DMS79 treated with DMSO at 0.1 percent for 48 hours (cell line): ENCODE data around the gene B4GALT6.

ENCODE experiments used
- DNase-seq: peaks from one replicate; lab custom pipeline; 2025; lab: John Stamatoyannopoulos, UW

Gene B4GALT6

DNA sequence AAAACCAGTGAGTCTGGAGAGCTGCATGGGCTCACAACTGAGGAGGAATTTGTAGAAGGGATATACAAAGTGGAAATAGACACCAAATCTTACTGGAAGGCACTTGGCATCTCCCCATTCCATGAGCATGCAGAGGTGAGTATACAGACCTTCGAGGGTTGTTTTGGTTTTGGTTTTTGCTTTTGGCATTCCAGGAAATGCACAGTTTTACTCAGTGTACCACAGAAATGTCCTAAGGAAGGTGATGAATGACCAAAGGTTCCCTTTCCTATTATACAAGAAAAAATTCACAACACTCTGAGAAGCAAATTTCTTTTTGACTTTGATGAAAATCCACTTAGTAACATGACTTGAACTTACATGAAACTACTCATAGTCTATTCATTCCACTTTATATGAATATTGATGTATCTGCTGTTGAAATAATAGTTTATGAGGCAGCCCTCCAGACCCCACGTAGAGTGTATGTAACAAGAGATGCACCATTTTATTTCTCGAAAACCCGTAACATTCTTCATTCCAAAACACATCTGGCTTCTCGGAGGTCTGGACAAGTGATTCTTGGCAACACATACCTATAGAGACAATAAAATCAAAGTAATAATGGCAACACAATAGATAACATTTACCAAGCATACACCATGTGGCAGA lies 89.1 kb downstream of the B4GALT6 start:
- no peak for DNase-seq

DNA sequence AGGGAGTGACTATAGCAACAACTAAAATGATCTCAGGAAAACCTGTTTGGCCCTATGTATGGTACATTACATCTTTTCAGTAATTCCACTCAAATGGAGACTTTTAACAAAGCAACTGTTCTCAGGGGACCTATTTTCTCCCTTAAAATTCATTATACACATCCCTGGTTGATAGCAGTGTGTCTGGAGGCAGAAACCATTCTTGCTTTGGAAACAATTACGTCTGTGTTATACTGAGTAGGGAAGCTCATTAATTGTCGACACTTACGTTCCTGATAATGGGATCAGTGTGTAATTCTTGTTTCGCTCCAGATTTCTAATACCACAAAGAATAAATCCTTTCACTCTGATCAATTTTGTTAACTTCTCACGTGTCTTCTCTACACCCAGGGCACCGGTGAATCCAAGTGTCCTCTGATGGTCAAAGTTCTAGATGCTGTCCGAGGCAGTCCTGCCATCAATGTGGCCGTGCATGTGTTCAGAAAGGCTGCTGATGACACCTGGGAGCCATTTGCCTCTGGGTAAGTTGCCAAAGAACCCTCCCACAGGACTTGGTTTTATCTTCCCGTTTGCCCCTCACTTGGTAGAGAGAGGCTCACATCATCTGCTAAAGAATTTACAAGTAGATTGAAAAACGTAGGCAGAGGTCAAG lies 91.7 kb downstream of the B4GALT6 start:
- DNase-seq: no peak

DNA sequence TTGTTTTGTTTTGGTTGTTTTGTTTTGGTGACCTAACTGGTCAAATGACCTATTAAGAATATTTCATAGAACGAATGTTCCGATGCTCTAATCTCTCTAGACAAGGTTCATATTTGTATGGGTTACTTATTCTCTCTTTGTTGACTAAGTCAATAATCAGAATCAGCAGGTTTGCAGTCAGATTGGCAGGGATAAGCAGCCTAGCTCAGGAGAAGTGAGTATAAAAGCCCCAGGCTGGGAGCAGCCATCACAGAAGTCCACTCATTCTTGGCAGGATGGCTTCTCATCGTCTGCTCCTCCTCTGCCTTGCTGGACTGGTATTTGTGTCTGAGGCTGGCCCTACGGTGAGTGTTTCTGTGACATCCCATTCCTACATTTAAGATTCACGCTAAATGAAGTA lies 92.8 kb downstream of the B4GALT6 start, which contains the start of gene TTR:
TTR (plus strand) TSS at position 250 of the 400 bp plus-strand sequence; CDS start at position 276, 26 bp downstream.
- no peak for DNase-seq

DNA sequence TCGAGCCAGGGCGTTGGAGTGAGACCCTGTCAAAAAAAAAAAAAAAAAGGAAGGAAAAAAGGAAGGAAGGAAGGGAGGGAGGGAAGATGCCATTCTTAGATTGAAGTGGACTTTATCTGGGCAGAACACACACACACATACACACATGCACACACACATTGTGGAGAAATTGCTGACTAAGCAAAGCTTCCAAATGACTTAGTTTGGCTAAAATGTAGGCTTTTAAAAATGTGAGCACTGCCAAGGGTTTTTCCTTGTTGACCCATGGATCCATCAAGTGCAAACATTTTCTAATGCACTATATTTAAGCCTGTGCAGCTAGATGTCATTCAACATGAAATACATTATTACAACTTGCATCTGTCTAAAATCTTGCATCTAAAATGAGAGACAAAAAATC lies 93.3 kb downstream of the B4GALT6 start:
- no peak for DNase-seq

DNA sequence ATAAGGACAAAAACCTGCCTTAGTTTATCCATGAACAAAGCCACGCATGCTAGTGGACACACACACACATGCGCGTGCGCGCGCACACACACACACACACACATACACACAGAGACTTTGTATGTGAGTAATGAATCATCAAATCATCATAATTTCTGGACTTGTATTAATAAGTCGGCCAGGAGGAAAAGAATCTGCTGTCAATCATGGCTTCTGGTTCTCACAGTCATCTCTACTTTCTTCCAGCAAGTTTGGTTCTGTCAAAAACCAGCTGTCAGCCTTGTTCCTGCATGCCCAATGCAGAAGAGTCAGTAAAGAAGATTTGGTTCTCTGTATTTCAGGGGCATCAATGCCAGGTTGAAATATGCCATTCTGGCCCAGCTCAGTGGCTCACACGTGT lies 93.8 kb downstream of the B4GALT6 start:
- DNase-seq: no peak

DNA sequence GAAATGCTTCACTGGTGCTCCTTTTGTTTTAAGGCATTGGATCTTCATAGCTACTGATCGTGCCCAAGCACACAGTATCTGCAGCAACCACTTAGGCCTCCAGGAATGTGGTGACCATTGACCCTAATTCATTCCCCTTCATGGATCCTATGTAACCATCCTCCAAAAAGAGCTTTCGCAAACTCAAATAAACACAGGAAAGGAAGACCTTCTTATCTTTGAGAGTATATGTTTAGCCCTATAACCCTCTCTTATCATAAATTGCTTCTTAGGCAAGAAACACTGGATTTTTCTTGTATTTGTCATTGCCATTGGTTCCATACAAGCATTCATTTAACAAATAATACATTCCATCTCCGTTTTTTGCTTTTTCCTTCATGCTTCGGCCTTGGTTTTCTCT lies 96.9 kb downstream of the B4GALT6 start:
- no peak for DNase-seq

DNA sequence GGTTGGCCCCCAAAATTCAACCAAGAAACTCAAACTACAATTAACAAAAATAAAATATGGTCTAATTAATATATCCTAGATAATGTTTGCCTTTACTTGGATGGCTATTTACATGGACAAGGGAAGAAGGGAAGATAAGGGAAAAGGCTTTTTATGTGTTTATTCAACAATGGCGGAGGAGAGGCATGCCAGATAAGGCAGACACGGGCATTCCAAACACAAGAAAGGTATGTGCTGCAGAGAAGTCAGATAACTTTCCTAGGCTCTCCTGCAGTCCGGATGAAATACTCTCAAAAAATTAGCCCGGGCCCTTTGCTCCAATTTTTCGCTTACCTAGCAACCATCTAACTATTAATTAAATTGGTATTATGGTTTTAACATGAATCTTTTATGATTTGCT lies 97.8 kb downstream of the B4GALT6 start:
- no peak for DNase-seq

DNA sequence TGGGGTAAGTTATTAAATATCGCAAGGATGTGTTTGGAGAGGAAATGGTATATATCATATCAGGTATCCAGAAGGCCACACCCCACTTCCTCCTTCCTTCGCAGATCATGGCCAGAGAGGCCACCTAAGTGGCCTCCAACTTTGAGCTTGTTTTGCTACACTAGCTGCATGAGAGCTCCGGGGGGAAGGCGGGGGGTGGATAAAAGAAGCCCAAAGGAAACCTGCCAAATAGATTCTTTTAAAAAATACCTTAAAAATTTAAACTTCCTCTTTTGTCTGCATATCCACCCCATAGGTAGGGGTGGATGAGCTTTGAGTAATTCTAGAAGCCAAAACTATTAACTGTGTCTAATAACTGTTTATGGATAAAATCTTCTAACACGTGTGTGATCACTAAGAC lies 98.4 kb downstream of the B4GALT6 start:
- no peak for DNase-seq

DNA sequence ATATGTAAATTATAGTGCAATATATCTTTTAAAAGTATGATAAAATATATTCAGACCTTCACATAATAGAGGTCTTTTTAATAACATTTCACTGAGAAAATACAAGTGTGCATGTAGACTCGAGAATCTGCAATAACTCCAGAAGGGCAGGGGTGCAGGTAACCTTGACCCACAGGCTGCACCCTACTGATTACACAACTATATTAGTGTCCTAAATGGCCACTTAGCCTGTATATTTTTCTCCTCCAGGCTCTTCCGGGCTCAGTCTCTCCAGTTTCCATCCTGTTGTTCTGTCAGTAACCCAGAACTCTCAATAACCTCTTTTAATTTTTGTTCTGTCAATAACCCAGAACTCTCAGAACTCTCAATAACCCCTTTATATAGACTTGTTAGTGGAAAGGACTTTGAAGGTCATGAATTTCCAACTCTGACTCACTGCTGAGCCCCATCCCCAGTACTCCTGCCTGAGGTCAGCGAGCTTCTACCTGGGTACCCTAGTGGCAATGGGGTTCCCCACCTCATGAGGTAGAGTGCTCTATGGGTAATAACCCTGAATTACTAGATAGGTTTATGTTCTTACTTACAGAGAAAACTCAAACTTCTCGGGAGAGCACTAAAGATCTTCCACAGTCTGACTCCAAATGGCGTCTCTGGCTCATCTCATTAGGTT lies 101.1 kb downstream of the B4GALT6 start:
- DNase-seq: no peak

DNA sequence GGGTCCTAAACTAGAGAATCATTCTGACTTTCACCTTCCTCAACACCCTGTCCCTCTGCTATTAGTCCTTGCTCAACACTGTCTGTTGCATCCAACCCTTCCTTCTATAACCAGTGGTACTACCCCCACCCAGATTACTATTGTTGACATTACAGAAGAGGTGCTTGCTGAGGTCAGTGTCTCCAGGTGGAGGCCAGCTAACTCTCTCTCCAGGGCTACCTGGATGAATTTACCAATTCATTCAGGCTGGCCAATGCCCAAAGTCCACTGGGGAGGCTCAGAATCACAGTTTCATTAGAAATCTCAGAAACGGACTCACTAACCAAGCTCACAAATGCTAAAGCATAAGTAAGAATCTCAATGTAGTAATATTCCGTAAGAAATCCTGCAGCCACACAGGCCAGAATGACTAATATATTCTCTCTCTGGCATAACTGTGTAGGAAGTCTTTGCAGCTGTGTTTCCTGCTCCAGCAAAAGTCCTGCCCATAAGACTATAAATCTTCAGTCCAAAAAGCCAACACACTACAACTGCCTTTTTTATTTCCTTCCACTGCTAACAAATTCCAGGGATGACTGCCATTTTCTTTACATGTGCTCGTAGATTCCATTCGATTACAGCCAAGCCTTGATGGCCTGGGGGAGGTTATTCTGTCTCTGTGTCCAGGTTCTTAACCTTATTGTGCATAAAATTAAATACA lies 102.7 kb downstream of the B4GALT6 start:
- DNase-seq: no peak

DNA sequence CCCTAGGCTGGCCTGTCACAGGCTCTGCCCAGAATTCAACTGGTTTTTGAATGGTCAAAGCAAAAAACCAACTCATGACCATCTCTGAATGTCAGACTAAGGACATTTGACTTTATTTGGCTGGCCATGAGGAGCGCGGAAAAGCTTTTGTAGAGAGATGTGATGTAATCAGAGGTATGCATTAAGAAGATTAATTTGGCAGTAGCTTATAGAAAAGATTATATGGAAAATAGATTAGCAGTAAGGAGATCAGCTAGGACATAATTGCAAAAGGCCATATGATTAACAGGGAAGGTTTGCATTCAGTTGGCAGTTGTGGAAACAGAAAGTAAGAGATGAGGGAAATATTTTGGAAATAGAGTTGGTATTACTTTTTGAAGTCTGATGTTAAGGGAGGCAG lies 105.0 kb downstream of the B4GALT6 start:
- DNase-seq: no peak

DNA sequence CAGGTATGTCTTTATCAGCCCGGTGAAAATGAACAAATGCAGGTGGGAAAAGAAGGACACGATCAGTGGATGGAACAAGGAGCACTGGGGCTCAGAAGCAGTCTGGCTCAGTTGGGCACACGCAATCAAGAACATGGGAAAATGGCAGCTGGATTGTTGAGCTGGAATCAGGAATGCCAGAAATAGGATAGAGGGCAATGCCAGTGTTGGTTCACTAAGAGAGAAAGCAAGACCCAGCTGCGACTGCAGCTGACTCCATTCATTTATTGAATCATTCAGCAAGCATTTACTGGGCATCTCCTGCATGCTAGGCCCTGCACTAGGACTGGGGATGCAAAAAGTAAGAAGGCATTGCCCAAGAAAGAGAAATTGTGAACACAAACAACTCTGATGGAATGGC lies 106.3 kb downstream of the B4GALT6 start:
- DNase-seq: no peak

DNA sequence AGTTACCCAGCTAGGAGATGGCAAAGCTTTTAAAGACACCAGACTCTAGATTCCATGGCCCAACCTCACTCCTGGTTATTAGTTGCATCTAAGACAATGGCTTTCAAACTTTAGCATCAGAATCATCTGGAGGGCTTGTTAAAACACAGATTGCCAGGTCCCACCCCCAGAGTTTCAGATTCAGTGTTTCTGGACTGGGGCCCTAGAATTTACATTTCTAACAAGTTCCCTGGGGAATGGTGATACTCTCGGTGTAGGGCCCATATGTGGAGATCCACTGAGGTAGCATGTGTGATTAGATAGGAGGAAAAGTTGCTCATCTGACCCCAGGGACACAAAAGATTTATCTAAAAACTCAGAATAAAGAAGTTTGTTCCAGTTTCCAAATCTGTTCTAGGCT lies 107.2 kb downstream of the B4GALT6 start:
- no peak for DNase-seq

DNA sequence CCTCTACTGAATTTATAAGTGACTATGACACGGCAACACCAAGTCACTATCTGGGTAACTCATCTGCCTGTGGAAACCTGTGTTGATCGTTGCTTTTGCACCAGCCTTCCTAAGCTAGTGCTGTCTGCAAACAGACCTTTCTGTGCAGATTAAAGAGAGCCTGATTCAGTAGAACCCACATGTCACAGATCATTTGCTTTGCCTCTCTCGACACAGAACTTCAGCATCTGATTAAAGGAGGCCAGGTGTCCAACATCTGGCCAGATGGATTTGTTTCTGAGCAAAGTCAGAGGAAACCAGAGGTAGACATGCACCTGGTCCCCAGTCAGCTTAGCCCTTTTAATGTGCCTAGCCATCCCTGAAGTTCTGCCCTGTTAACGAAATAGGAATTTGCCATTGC lies 107.7 kb downstream of the B4GALT6 start:
- no peak for DNase-seq

DNA sequence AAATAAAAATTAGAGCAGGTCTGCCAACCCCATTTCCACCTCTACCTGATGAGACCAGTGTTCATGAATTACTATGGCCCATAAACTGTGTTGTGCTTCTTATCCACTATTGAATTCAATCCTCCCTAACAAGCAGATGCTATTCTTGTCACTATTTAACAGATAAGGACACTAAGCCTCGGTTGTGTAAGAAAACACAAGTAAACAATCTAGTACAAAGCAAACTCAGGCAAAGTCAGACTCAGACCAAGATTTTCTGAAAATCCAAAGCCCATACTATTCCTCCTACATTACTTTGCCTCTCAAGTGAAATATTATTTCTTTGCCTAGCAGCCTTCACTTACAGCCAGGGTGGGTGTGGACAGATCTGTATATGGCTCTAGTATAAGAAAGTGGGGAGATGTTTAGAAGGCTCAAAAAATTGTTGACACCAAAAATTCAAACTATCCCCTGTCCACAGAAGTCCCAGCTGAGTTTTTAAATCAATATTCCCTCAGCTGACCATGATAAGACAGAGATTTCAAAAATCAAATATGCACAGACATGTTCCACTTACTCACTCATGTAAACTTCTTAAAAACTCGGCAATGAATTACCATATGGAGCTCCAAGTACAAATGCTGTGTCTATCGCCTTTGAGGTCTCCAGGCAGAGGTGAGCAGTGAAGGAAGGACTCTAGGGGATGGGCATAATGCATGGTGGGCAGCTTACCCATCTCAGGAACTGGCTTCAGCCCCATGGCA lies 108.7 kb downstream of the B4GALT6 start:
- DNase-seq: no peak

DNA sequence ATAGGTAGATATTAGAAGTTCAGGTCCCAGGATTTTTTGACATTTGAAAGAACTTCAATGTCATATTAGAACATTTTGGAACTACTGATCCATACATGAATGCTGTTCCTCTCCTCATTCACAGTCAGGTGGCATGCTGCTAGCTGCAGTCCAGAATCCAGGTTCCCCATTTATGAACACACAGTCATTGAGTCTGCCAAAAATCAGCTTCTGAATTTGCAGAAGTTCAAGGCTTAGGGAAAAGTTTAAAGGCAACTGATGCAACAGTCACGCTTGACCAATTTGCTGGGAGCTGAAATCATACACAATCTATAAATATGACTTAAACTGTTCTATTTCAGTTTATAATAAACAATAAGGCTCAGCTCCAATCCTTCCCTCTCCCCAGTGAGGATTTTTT lies 110.0 kb downstream of the B4GALT6 start:
- no peak for DNase-seq
